ENCODE data around the gene FCER2. TPM values are rescaled to one million over a fixed set of nuclear protein-coding genes. Genes with fewer than 3 reads are reported as not detected.

Gene FCER2
- total RNA-seq, 2 donors from 2014 or later: not detected

DNA sequence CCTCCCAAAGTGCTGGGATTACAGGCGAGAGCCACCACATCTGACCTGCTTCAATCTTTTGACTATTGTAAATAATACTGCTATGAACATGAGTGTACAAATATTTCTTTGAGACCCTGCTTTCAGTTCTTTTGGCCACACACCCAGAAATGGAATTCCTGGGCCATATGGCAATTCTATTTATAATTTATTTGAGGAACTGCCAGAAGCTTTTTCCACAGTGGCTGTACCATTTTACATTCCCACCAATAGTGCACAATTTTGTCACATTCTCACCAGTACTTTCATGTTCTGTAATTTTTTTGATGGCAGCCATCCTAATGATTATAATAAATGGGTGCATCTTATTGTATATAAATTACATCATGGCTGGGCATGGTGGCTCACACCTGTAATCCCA is 13.7 kb upstream of the FCER2 start:
- Histone ChIP-seq H3K27me3 (no peaks in the 10 kb centered on the region), H3K4me1 (no peaks in the 10 kb centered on the region), H3K27ac (no peak overlapping the region), H3K4me3 (no peak overlapping the region), H3K36me3 (replicated peaks in 1 of 2; ENCODE audit: insufficient read depth in 1 of 2, low read depth in 2 of 2) (no peaks in the 10 kb centered on the region), H3K9me3 (peaks cover 0 to 5% (median 0%) of the 10 kb centered on the region in 3 donors)
- DNase-seq (no peak), ATAC-seq (no peak)
- intact Hi-C loops (cut with DNase I): no loop called here
- WGBS, 2 donors: 73 to 90% methylated on average over 1 of the region's 1 CpG
- TF ChIP-seq POLR2A (IDR thresholded peaks at IDR 0.05): no peak
- TF ChIP-seq, protein P1, sequence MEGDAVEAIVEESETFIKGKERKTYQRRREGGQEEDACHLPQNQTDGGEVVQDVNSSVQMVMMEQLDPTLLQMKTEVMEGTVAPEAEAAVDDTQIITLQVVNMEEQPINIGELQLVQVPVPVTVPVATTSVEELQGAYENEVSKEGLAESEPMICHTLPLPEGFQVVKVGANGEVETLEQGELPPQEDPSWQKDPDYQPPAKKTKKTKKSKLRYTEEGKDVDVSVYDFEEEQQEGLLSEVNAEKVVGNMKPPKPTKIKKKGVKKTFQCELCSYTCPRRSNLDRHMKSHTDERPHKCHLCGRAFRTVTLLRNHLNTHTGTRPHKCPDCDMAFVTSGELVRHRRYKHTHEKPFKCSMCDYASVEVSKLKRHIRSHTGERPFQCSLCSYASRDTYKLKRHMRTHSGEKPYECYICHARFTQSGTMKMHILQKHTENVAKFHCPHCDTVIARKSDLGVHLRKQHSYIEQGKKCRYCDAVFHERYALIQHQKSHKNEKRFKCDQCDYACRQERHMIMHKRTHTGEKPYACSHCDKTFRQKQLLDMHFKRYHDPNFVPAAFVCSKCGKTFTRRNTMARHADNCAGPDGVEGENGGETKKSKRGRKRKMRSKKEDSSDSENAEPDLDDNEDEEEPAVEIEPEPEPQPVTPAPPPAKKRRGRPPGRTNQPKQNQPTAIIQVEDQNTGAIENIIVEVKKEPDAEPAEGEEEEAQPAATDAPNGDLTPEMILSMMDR (IDR thresholded peaks at IDR 0.05): no peak

DNA sequence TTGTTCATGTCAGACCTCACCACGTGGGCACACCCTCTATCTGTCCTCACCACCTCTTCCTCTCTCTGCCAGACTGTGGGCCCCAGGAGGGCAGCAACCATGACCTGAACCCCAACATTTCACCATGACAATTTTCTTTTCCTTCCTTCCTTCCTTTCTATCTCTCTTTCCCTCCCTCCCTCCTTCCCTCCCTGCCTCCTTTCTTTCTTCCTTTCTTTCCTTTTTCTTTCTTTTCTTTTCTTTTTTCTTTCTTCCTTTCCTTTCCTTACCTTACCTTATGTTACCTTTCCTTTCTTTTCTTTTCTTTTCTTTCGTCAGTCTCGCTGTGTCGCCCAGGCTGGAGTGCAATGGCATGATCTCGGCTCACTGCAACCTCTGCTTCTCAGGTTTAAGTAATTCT is 8.7 kb upstream of the FCER2 start:
- intact Hi-C loops (cut with DNase I): no loop called here
- 64 to 71% methylated on average over 5 of the region's 5 CpGs for WGBS, 2 donors
- H3K36me3 ChIP-seq (replicated peaks in 1 of 2; ENCODE audit: insufficient read depth in 1 of 2, low read depth in 2 of 2): no peaks in the 10 kb centered on the region
- H3K27ac ChIP-seq: no peak overlapping the region
- no peaks in the 10 kb centered on the region for H3K9me3 ChIP-seq
- no peak for DNase-seq
- H3K4me1 ChIP-seq: no peaks in the 10 kb centered on the region
- H3K27me3 ChIP-seq: no peaks in the 10 kb centered on the region
- no peak for ATAC-seq
- H3K4me3 ChIP-seq: no peak overlapping the region
- TF ChIP-seq POLR2A (IDR thresholded peaks at IDR 0.05): no peak
- TF ChIP-seq, protein P1 (IDR thresholded peaks at IDR 0.05): no peak

DNA sequence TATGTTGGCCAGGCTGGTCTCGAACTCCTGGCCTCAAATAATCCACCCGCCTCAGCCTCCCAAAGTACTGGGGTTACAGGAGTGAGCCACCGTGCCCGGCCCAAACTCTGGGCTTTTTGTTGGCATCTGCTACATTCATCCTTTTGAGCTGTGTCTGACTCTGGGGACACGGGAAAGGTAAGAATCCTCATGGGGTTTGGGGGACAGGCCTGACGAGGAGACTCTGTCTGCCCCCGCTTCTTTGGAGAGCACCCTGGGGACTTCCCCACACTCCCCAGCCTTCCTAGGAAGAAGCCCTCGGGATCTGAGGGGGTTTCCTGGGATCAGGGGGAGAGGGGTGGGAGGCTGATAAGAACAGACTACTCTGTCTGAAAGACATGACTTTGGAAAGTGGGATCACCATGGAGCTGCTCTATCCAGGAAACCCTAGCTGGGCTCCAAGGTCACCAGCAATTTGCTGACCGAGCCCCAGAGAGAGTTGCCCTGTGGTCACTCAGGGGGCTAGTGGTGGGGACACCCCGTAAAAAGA is 8.1 kb upstream of the FCER2 start:
- TF ChIP-seq POLR2A (IDR thresholded peaks at IDR 0.05): no peak
- TF ChIP-seq, protein P1 (IDR thresholded peaks at IDR 0.05): no peak
- H3K27me3 ChIP-seq: no peaks in the 10 kb centered on the region
- H3K4me3 ChIP-seq: no peak overlapping the region
- no peaks in the 10 kb centered on the region for H3K9me3 ChIP-seq
- ATAC-seq (no peak), DNase-seq (no peak)
- H3K27ac ChIP-seq: no peak overlapping the region
- H3K4me1 ChIP-seq: no peaks in the 10 kb centered on the region
- H3K36me3 ChIP-seq (replicated peaks in 1 of 2; ENCODE audit: insufficient read depth in 1 of 2, low read depth in 2 of 2): no peaks in the 10 kb centered on the region
- intact Hi-C loops (cut with DNase I): no loop called here
- 52 to 69% methylated on average over 8 to 10 of the region's 10 CpGs for WGBS, 2 donors

DNA sequence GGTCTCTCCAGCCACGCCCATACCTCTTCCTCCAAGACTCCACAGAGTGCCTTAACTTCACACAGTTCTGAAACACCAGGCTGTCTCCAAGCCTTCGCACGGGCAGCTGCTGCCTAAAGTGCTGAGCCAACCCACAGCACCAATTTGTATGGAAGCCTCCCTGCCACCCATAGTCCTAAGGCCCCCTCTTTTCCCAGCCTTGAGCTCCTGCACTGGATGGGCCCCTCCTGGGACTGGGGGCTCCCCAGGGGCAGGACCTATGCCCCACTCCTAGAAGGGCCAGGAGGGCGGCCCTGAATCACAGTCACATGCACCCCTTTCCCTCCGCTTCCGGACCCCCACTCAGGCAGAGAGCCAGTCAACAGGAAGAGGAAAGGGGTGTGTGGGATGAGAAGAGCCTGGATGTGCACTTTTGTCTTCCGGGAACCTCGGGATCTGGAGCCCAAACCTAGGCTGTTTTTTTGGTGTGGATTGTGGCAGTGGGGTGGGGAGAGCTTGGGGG is 5.1 kb upstream of the FCER2 start:
- no peak for DNase-seq
- TF ChIP-seq, protein P1 (IDR thresholded peaks at IDR 0.05): no peak
- TF ChIP-seq POLR2A (IDR thresholded peaks at IDR 0.05): no peak
- WGBS, 2 donors: 55 to 56% methylated on average over 6 to 8 of the region's 8 CpGs
- Histone ChIP-seq H3K9me3 (no peaks in the 10 kb centered on the region), H3K4me1 (no peaks in the 10 kb centered on the region), H3K27me3 (peaks cover 0 to 3% of the 10 kb centered on the region in 2 donors), H3K36me3 (replicated peaks in 1 of 2; ENCODE audit: insufficient read depth in 1 of 2, low read depth in 2 of 2) (no peaks in the 10 kb centered on the region), H3K4me3 (no peak overlapping the region), H3K27ac (no peak overlapping the region)
- intact Hi-C loops (cut with DNase I): no loop called here
- ATAC-seq: no peak
